NCI-H146 treated with DMSO at 0.1 percent for 48 hours (cell line): Measurements from ENCODE around the gene HSCB.
"Not testable (repeated sequence)": the region's sequence is repeated elsewhere in the genome, so short reads cannot be mapped to it uniquely, and the experiment has no call there.

Experiments used
- DNase-seq: peaks from one replicate; lab custom pipeline; 2025; ENCODE audit not compliant: unreplicated experiment; lab: John Stamatoyannopoulos, UW

The HSCB gene, protein sequence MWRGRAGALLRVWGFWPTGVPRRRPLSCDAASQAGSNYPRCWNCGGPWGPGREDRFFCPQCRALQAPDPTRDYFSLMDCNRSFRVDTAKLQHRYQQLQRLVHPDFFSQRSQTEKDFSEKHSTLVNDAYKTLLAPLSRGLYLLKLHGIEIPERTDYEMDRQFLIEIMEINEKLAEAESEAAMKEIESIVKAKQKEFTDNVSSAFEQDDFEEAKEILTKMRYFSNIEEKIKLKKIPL

DNA sequence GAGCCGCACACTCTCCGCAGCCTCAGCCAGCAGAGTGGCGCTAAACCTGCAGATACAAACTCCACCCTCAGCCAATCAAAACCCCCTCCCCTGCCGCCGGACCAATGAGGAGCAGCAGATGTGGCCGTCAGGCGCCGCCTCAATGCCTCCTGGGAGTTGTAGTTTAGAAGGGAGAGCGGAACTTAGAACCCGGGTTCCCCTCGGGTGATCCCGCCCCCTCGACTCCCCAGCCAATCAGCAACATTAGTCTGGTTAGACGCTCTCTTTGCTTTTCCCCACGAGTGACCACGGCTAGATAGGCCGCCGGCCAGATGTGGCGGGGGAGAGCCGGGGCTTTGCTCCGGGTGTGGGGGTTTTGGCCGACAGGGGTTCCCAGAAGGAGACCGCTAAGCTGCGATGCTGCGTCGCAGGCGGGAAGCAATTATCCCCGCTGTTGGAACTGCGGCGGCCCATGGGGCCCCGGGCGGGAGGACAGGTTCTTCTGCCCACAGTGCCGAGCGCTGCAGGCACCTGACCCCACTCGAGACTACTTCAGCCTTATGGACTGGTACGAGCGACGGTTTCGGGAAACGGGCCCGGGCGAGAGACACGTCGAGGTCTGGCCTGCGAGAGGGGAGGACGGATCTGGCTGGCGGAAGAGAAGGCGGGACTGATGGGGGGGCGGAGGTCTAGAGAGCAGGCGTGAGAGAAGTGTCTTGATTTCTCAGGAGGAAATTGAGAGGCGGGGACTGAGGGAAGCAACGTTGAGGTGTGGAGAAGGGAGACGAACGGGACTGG, at the start of gene HSCB, which contains the start of gene CHEK2:
Gene HSCB (plus strand): TSS at position 255 of the 777 bp plus-strand sequence. CDS start 57 bp downstream, at position 312.
Gene CHEK2 (minus strand): TSS at position 36 of the 777 bp plus-strand sequence. CDS start 7,099 bp downstream, outside the sequence.
- peak; percentile 93 for DNase-seq

DNA sequence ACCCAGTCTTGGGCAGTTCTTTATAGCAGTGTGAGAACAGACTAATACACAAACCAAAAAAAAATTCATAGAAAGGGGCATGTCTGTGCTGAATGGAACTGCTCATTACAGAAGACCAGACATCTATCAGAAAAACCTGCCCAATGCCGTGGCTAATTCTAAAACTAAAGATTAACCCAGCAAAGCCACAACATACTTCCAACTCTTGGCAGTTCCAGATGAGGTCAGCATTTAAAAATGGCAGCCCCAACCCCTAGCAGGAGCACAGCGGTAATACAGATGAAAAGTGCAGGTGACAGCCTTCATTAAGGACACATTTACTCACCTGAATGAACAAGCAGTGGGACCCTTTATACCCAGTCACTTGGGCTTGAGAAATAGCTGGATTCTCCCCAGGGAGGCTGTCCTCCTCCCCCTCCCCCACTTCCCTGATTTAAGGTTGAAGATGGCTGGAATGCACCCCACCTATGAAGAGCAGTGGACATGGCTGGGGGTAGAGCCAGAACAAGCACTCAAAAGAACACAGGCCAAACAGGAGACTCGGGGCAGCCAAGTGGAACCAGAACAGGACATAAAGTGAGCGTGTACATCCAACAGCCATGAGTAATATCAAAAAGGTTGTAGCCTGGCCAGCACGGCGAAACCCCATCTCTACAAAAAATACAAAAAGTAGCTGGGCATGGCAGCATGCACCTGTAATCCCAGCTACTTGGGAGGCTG, 48.6 kb upstream of the HSCB start:
- DNase-seq: not testable (repeated sequence)

DNA sequence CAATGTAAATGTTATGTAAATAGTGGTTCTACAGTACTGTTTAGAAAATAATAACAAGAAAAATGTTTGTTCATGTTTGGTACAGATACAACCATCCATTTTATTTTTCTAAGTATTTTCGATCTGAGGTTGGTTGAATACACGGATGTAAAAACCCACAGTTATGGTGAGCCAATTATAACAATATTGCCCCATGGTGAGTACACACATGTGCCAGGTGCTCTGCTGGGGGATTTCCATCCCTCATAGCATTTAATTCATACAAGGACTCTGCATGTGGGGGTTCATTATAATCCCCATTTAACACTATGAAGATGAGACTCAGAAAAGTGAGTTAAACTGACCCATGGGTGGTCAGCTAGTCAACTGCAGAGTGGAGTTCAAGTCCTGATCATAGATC, 38.9 kb upstream of the HSCB start:
- DNase-seq: no peak

DNA sequence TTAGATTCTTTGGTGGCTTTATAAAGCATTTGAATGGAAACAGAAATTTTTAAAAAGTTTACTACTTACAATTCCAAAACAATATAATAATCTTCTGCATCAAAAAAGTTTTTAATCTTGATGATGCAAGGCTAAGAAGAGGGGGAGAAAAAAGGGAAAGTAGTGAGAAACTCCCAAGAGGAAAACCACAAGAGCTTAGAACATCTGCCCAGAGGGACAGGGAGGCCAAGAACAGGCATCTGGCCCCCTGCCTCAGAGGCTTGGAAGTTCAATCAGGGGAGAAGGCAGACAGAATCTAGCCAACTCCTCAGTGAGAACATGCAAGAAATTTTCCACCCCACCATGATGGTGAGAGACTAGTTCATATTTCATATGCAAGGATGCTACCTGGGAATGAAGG, 38.4 kb upstream of the HSCB start:
- DNase-seq: no peak

DNA sequence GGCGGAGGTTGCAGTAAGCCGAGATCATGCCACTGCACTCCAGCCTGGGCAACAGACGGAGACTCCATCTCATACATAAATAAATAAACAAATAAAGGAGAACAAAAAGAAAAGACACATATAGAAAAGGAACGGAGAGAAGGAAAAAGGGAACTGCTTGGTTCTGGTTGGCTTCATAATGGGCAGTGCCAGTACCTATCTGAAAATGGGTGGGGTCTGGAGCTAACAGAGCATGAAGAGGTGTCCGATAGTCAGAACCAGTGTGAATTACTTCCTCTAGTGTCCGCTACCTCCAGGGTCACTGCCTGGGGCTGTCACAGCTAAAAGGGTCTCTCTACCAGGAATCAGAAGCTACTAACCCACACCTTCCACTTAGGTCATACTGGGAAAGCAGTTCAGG, 35.0 kb upstream of the HSCB start:
- no peak for DNase-seq

DNA sequence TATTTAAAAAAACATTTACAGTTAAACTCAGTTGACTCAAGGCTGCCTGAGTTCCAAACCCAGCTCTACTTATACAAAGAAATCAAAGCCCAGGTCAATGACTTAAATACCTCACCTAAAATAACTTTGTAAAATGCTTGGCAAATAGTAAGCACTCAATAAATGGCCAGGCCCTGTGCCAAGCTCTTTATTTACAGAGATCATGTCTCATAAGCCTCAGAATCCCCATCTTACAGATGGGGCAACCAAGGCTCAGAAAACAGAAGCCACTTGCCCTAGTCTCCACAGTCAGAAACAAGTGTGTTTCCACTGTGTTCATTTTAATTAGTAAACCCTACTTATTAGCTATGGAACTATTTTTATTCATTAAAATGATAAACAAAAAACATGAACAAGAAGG, 31.7 kb upstream of the HSCB start:
- DNase-seq: no peak

DNA sequence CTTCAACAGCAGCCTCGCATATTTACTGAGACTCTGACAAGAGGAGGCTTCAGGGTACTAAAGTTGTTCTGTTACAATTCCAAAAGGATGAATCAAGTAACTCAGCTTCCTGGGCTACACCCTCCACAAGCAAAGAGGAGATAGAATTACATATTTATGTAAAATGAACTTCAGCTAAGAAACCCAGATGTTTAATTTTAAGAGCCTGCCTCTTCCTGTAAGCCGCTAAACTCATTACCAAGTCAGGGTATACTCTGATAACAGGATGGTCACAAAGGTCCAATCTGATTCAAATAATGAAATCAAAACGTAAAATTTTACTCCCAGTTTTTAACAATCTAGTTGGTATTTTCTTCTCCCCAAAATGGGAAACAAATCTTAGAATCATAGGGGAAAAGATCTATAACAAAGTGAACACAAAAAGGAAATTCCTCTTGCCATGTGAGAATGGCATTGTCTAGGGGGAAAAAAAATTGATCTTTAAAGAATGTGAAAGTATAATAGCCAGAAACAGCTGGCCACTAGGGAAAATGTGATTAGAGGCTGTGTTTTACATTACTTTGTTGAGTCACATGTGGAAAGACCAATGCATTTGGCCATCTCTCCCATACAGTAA, 31.2 kb upstream of the HSCB start:
- no peak for DNase-seq

DNA sequence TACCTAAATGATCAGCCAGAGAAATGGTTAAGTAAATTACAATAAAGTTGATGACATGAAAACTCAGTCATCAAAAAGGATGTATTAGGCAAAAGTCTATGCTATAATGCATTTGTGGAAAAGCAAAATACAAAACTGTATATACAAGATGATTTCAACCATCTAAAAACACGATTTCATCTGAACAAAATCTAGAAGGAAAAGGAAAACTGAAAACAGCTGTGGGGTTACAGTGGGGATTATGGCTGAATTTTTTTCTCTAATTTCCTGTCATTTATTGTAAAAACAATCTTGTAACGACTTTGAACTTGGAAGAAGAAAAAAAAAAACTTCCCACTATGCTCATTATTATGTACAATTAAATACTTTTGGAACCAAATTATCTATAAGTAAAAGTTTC, 30.5 kb upstream of the HSCB start:
- DNase-seq: no peak

DNA sequence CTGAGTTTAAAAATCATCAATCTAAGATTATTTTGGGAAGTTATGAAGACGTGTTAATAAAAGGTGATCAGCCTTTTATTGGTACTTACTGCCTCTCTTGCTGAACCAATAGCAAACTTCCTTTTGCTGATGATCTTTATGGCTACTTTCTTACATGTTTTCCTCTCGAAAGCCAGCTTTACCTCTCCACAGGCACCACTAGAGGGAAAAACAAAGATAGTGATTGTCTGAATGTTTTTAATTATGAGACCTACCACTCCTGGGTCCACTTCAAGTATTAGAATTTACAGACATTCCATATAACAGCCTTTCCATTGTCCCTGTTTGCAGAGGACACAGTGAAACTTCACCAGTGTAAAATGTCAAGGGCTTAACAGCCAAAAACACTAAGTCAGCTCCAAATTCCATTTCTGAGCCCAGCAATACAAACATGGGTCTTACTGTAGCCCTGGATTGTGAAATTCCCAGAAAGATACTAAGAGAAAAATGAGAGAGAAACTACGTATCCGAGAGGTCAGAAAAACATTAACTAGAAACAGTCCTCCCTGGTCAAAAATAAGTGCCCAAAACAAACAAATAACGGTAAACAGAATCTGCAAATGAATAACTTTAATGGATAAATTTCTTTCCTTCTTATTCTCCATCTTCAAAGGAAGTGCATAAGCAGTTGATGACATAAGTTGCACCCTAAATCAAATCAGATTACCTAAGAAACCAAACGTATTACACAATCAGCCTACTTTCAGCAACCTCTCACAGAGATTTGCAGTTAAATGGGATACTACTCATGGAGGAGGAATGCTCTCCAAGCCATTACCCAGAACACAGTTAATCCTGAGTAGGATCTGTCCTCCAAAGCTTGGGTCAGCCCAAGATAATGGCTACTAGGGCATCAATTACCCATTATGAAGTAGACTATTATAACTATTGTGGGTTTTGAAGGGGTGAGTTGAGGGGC, 29.7 kb upstream of the HSCB start:
- no peak for DNase-seq

DNA sequence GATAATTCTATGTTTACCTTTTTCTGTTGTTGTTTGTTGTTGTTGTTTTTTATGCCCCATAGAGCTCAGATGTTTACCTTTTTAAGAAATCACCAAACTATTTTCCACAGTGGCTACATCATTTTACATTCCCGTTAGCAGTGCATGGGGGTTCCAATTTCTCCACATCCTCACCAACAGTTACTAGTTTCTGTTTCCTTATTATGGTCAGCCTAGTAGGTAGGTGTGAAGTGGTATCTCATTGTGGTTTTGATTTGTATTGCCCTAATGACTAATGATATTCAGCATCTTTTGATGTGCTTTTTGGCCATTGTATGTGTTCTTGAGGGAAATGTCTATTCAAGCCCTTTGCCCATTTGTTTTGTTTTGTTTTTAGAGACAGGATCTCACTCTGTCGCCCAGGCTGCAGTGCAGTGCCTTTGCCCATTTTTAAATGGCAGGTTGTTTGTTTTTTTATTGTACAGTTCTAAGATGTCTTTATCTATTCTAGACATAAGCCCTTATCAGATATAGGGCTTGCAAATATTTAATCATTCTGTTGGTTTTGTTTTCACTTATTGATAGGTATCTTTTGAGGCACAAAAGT, 27.7 kb upstream of the HSCB start:
- DNase-seq: no peak

DNA sequence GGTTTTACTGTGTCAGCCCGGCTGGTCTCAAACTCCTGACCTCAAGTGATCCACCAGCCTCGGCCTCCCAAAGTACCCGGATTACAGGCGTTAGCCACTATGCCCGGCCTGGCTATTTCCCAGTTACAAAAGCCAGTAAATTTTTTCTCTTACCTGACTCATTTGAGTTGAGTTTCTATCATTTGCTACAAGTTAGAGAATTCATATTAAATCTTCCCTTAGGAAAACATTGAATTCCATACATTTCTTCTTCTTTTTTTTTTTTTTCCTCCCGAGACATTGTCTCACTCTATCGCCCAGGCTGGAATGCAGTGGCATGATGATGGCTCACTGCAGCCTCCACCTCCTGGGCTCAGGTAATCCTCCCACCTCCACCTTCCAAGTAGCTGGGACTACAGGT, 26.2 kb upstream of the HSCB start:
- no peak for DNase-seq

DNA sequence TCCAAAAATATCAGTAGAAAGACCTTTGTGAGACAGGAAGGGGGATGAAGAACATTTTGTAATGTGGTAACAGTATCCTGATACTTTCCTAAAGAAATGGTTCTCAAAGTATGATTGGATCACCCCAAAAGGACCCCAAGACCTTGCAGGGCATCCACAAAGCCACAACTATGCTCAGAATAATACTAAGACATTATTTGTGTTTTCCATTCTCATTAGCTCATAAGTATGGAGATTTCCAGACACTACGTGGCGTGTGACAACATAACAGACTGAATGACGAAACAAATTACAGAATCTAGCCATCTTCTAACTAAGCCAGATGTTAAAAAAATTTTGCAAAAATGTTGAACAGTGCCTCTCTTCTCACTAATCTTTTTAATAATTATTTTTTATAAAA, 25.2 kb upstream of the HSCB start:
- DNase-seq: no peak

DNA sequence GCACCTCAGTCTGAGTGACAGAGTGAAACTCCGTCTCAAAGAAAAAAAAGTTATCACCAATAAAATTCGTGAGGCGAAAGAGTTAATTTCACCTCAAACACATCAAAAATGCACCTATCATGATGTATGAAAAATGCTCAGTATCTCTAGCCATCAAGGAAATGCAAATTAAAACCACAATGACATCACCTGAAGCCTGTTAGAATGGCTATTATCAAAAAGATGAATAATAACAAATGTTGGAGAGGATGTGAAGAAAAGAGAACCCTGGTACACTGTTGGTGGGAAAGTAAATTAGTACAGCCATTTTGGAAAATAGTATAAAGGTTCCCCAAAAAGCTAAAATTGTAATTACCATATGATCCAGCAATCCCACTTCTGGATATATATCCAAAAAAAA, 23.8 kb upstream of the HSCB start:
- DNase-seq: no peak

DNA sequence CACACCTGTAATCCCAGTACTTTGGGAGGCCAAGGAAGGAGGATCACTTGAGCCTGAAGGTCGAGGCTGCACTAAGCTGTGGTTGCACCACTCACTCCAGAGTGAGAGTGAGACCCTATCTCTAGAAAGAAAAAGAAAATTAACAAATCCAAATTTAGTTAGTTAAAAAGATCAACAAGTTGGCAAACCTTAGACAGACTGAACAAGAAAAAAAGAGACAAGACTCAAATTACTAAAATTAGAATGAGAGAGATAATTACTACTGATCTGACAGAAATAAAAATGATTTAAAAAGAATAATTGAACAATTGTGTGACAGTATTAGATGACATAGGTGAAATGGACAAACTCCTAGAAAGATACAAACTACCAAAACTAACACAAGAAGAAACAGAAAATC, 13.8 kb upstream of the HSCB start:
- DNase-seq: no peak

DNA sequence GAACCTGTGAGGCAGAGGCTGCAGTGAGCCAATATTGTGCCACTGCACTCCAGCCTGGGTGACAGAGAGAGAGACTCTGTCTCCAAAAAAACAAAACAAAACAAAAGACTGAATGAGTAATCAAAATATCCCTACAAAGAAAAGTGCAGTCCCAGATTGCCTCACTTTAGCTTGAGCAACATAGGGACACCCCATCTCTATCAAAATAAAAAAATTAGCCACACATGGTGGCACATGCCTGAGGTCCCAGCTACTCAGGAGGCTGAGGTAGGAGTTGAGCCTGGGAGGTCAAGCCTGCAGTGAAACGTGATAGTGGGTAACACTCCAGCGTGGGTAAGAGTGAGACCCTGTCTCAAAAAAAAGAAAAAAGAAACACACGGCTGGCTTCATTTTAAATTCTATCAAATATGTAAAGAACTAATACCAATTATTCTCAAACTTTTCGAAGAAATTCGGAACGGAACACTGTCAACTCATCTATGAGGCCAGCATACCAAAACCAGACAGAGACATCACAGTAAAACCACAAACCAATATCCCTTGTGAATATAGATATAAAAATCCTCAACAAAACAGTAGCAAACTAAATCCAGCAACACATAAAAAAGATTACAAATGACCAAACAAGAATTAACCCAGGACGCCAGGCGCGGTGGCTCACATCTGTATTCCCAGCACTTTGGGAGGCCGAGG, 13.1 kb upstream of the HSCB start:
- no peak for DNase-seq

DNA sequence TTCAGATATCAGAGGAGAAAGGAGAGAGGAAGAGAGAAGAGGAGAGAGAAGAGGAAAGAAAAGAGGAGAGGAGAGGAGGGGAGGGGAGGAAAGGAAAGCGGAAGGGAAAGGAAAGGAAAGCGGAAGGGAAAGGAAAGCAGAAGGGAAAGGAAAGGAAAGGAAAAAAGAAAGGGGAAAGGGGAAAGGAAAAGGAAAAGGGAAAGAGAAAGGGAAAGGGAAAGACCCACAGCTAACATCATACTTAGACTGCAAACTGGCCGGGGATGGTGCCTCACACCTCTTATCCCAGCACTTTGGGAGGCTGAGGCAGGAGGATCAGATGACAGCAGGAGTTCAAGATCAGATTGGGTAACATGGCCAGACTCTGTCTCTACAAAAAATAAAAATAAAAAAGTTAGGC, 11.7 kb upstream of the HSCB start:
- no peak for DNase-seq

DNA sequence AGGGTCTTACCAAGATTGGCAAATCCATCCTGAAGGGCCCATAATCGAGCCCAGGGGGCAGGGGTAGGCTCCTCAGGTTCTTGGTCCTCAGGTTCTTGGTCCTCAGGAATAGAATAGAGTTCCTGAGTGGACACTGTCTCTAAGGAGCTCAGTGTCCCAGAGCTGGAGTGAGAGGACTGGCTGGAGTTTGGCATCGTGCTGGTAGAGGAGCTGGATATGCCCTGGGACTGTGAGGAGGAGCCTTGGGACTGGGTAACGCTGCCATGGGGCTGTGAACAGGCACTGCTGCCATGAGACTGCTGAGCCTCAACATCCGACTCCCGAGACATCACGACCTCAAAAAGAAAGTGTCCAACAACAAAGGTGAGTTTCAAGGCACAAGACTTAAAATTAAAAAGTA, 7.4 kb upstream of the HSCB start:
- no peak for DNase-seq

DNA sequence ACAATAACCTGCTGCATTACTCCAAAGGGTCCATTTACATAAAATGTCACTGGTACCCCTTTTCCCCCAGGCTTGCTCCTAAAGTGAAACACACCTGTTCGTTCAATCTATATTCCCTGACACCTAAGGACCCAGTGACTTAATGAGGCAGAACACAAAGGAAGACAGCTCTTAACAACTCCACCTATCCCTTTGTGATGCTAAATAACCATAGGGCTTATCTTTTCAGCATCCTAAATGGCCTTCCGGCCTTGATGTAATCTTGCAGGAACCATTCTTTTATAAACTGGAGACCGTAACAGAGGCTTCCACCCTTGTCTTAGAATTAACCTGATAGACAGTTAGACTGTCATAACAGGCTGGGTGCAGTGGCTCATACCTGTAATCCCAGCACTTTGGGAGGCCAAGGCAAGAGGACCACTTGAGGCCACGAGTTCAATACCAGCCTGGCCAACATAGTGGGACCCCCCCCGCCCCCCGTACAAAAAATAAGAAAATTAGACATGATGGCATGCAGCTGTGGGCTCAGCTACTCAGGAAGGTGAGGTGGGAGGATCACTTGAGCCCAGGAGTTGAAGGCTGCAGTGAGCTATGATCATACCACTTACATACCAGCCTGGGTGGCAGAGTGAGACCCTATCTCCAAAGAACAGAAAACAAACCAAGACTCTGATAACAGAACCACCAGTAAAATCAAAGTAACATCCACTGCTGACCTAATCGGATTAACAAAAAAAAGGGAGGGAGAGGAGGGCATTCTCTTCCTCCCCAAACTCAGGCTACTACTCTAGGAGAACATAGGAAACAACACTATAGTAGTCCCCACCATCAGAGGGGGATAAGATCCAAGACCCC, 5.3 kb upstream of the HSCB start:
- peak; percentile 87 for DNase-seq

DNA sequence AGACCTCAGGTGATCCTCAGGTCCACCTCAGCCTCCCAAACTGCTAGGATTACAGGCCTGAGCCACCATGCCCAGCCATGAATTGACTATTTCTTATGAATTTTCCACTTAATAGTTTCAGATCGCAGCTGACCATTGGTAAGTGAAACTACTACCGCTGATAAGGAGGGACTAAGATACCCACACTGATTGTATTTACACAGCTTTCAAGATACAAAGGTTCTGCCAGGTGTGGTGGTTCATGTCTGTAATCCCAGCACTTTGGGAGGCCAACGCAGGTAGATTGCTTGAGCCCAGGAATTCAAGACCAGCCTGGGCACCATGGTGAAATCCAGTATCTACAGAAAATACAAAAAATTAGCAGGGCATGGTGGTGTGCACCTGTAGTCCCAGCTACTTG, 4.1 kb upstream of the HSCB start:
- DNase-seq: peak; percentile 20
